Peyer's patch (tissue), 4 donors: Measurements from ENCODE around the gene NKX6-1. TPM values are rescaled to one million over a fixed set of nuclear protein-coding genes. Genes with fewer than 3 reads are reported as not detected.

ENCODE experiments used
- DNase-seq, 3 donors: peaks; one replicate each; pipeline ENCODE4 v3.0.0-alpha.2; 2017 to 2019
- H3K27ac ChIP-seq, 4 donors: fragments of 200-600 bp; sonication (generic); one replicate each; pipeline ENCODE4 v1.5.1; 2016 to 2019
- H3K27me3 ChIP-seq, 2 donors: fragments of 200-600 bp; sonication (generic); one replicate each; pipeline ENCODE4 v1.5.1; 2019
- H3K36me3 ChIP-seq, 3 donors: fragments of 200-600 bp; sonication (generic); one replicate each; pipeline ENCODE4 v1.5.1; 2016 to 2019
- H3K4me1 ChIP-seq, 4 donors: fragments of 200-600 bp; sonication (generic); one replicate each; pipeline ENCODE4 v1.5.1; 2016 to 2019
- H3K4me3 ChIP-seq, 4 donors: fragments of 200-600 bp; sonication (generic); 1 replicate in 3 of 4; 2 replicates in 1 of 4; pipeline ENCODE4 v1.5.1; 2016 to 2019; ENCODE audit warnings: mild to moderate bottlenecking in 1 of 4
- H3K9me3 ChIP-seq, 4 donors: fragments of 200-600 bp; sonication (generic); one replicate each; pipeline ENCODE4 v1.5.1; 2016 to 2019; ENCODE audit warnings: mild to moderate bottlenecking in 1 of 4
- POLR2A ChIP-seq, 2 donors: fragments of 450-650 bp; IDR thresholded peaks; one replicate each; pipeline ENCODE4 v1.5.1; 2017; ENCODE audit warnings: antibody characterized with exemption in 2 of 2, mild to moderate bottlenecking in 2 of 2, moderate library complexity in 2 of 2
- total RNA-seq, 4 donors: library from RNA; depleted of rRNA; stranded (reverse); fragments of >200 nt; gene quantifications; one replicate each; pipeline ENCODE4 v1.1.0, GENCODE V29; 2016
- TF ChIP-seq, protein P1 (sequence below), 6 experiments: fragments of 450-650 bp in 4 of 6; fragments of 200-600 bp in 2 of 6; sonication (generic) in 1 of 6; IDR thresholded peaks; one replicate each; pipeline ENCODE4 v1.5.1; 2017 to 2019; ENCODE audit warnings: antibody characterized with exemption in 6 of 6, mild to moderate bottlenecking in 3 of 6, moderate library complexity in 1 of 6

The NKX6-1 gene
- total RNA-seq, 4 donors from 2014 or later, result not detected

DNA sequence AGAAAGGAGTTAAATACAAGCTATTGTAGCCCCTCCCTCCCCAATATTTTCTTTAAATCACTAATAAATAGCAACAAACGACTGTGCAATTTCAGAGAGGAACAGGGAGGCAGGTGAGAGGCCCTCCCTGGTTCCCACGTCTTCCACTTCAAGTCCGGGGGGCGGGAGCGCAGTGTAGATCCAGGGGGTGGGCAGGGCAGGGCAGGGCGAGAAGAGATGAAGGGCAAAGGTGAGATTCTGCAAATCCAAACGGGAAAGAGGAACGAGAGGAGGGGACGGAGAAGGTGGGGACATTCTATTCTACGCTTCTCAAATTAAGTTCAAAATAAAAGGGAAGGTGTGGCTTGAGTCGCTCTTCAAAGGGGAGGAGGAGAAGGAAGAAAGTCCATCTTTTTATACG lies 6.8 kb downstream of the NKX6-1 start:
- no peak overlapping the region for H3K4me3 ChIP-seq
- H3K27ac ChIP-seq, result no peak overlapping the region
- peaks cover 0 to 2% (median 0%) of the 10 kb centered on the region in 4 donors for H3K9me3 ChIP-seq
- DNase-seq, result no peak
- TF ChIP-seq, protein P1, sequence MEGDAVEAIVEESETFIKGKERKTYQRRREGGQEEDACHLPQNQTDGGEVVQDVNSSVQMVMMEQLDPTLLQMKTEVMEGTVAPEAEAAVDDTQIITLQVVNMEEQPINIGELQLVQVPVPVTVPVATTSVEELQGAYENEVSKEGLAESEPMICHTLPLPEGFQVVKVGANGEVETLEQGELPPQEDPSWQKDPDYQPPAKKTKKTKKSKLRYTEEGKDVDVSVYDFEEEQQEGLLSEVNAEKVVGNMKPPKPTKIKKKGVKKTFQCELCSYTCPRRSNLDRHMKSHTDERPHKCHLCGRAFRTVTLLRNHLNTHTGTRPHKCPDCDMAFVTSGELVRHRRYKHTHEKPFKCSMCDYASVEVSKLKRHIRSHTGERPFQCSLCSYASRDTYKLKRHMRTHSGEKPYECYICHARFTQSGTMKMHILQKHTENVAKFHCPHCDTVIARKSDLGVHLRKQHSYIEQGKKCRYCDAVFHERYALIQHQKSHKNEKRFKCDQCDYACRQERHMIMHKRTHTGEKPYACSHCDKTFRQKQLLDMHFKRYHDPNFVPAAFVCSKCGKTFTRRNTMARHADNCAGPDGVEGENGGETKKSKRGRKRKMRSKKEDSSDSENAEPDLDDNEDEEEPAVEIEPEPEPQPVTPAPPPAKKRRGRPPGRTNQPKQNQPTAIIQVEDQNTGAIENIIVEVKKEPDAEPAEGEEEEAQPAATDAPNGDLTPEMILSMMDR (IDR thresholded peaks at IDR 0.05), result no peak
- no peak for TF ChIP-seq POLR2A (IDR thresholded peaks at IDR 0.05)
- no peaks in the 10 kb centered on the region for H3K36me3 ChIP-seq
- peaks cover 0 to 19% (median 4%) of the 10 kb centered on the region in 4 donors for H3K4me1 ChIP-seq
- peaks cover 0 to 77% of the 10 kb centered on the region in 2 donors for H3K27me3 ChIP-seq

DNA sequence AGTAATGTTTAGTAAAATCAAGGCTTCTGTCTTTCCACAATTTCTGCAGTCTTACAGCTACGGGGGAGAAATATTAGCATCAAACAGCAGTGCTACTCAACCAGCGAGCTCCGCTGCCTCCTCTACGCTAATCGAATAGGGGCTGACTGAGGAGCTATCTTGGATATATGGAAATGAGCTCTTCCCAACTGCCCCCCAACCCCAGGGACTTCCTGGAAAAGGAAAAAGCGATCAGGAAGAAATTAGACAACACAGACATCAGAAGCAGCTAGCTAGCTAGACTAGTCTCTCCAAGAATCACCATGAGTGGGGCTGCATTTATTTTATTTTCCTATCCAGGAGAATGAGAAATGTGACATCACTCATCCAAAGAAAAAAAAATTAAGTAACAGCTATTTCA lies 7.6 kb downstream of the NKX6-1 start:
- no peak overlapping the region for H3K27ac ChIP-seq
- no peaks in the 10 kb centered on the region for H3K9me3 ChIP-seq
- no peak for DNase-seq
- H3K4me3 ChIP-seq, result no peak overlapping the region
- H3K27me3 ChIP-seq, result peaks cover 0 to 70% of the 10 kb centered on the region in 2 donors
- peaks cover 0 to 11% (median 3%) of the 10 kb centered on the region in 4 donors for H3K4me1 ChIP-seq
- no peak for TF ChIP-seq POLR2A (IDR thresholded peaks at IDR 0.05)
- TF ChIP-seq, protein P1 (IDR thresholded peaks at IDR 0.05), result no peak
- H3K36me3 ChIP-seq, result no peaks in the 10 kb centered on the region

DNA sequence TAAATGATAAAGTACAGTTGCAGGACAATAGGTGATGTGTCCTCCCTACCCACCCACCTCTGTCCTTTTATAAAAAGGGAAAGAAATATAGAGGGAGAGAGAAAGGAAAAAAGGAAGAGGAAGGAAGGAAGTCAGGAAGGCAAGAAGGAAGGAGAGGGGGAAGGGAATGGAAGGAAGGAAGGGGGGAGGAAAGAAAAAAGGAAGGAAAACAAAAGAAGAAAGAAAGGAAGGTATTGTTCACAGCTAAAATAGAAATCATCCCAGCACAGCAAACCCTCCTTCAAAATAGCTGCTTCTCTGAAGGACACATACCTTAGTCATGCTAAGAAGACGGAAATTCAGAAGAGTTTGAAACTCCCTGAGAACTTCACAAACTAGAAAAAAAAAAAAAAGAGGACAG lies 8.4 kb downstream of the NKX6-1 start:
- peaks cover 0 to 62% of the 10 kb centered on the region in 2 donors for H3K27me3 ChIP-seq
- no peaks in the 10 kb centered on the region for H3K36me3 ChIP-seq
- no peak overlapping the region for H3K27ac ChIP-seq
- H3K4me3 ChIP-seq, result no peak overlapping the region
- no peaks in the 10 kb centered on the region for H3K9me3 ChIP-seq
- DNase-seq, result no peak
- TF ChIP-seq POLR2A (IDR thresholded peaks at IDR 0.05), result no peak
- TF ChIP-seq, protein P1 (IDR thresholded peaks at IDR 0.05), result no peak
- H3K4me1 ChIP-seq, result peaks cover 0 to 10% (median 3%) of the 10 kb centered on the region in 4 donors

DNA sequence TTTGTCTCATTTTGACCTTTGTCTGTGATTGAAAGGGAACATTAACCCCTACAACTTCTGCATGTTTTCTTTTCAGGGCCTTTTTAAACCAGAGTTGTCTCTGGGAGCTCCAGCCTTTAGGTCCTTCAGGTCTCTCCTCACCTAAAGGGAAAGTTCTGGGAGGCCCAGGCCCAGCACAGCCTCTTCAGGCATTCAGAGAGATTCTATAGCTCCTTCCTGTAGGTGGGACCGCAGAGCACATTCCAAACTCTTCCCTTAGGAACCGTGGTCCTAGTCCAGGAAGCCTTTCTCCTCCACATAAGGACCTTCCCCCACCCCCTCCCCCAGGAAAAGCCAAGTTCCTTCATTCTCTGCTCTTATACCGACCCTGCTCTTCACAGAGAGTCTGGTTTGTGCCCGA lies 14.9 kb downstream of the NKX6-1 start:
- Histone ChIP-seq H3K4me3 (no peak overlapping the region), H3K27me3 (peaks cover 0 to 40% of the 10 kb centered on the region in 2 donors), H3K9me3 (no peaks in the 10 kb centered on the region), H3K36me3 (no peaks in the 10 kb centered on the region), H3K27ac (no peak overlapping the region), H3K4me1 (peaks cover 0 to 16% (median 3%) of the 10 kb centered on the region in 4 donors)
- no peak for DNase-seq
- TF ChIP-seq POLR2A (IDR thresholded peaks at IDR 0.05), result no peak
- TF ChIP-seq, protein P1 (IDR thresholded peaks at IDR 0.05), result no peak

DNA sequence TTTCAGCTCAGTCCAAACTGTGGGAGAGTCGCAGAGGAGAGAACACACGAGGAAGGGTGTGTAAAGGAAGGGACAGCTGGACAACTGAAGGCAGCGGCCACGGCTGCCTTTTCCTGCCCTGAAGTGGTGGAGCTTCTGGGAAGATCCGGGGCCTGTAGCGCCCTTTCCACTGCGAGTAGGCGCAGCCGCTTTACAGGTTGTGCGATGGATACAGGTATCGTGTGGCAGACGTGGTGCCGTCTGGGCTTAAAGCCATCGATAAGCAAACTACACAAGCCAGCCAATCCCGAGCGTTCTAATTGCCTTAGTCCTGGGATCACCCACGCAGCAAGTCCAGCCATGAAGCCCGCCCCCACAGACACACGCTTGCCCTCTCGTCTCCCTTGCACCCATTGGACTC lies 15.4 kb downstream of the NKX6-1 start:
- TF ChIP-seq POLR2A (IDR thresholded peaks at IDR 0.05), result no peak
- TF ChIP-seq, protein P1 (IDR thresholded peaks at IDR 0.05), result no peak
- H3K27me3 ChIP-seq, result peaks cover 0 to 37% of the 10 kb centered on the region in 2 donors
- no peak overlapping the region for H3K4me3 ChIP-seq

More for the DNA sequence above, 15.4 kb downstream of the NKX6-1 start:
- Histone ChIP-seq H3K36me3 (no peaks in the 10 kb centered on the region), H3K9me3 (no peaks in the 10 kb centered on the region), H3K27ac (no peak overlapping the region), H3K4me1 (peaks cover 0 to 16% (median 3%) of the 10 kb centered on the region in 4 donors)
- DNase-seq, result no peak
